HepG2 (cell line): ENCODE data around the gene SATB2. TPM values are rescaled to one million over a fixed set of nuclear protein-coding genes. Genes with fewer than 3 reads are reported as not detected.

Experiments used
- ATAC-seq: fragments of 200-7000 bp; cut with Tn5 transposase; 3 replicates; pipeline ENCODE4 v1.9.1; 2020; ENCODE audit warnings: mild to moderate bottlenecking, moderate library complexity
- BruUV-seq: library from RNA; stranded (reverse); fragments of 400-500 nt; replicated peaks from 2 replicates; lab custom pipeline; 2021; lab: Mats Ljungman, UMichigan
- CTCF ChIA-PET: fragments of 300-600 bp; formaldehyde crosslinking; extraction: SDS; loops from one replicate; lab custom pipeline; 2021; ENCODE audit warnings: low total read pairs, inconsistent platforms, low intra/inter-chr PET ratio; lab: Yijun Ruan, JAX
- POLR2A ChIA-PET: fragments of 350-600 bp; sonication (Branson Sonifier 250); formaldehyde crosslinking; loops from one replicate; lab custom pipeline; 2020; ENCODE audit warnings: antibody characterized with exemption, inconsistent platforms; lab: Yijun Ruan, JAX
- DNase-seq: peaks from one replicate; pipeline ENCODE4 v3.0.0-alpha.2; 2015; ENCODE audit warnings: low spot score
- FAIRE-seq: peaks from 3 replicates; lab custom pipeline; 2011; peaks lifted over from hg19 to GRCh38; lab: Jason Lieb, UNC
- H2AFZ ChIP-seq: one replicate; pipeline ENCODE4 v1.6.1; 2011; ENCODE audit warnings: low read length, inconsistent platforms
- H3K27ac ChIP-seq: fragments of 300-600 bp; 3 replicates; pipeline ENCODE4 v1.8.0; 2011; ENCODE audit warnings: mixed run types, mild to moderate bottlenecking, mixed read lengths, low read length, inconsistent platforms; ENCODE audit not compliant: insufficient read depth; ENCODE audit errors: extremely low read length
- H3K27me3 ChIP-seq, 2 experiments: fragments of 200-600 bp in 1 of 2; 2 replicates in 1 of 2; 3 replicates in 1 of 2; pipeline versions ENCODE4 v1.6.0 to v1.8.0; 2011; ENCODE audit warnings: low read length in 2 of 2, mild to moderate bottlenecking in 2 of 2, moderate library complexity in 2 of 2, inconsistent platforms in 1 of 2; ENCODE audit not compliant: insufficient read depth in 2 of 2, control insufficient read depth in 1 of 2
- H3K36me3 ChIP-seq, 2 experiments: fragments of 200-600 bp in 1 of 2; replicated peaks in 1 of 2; 2 replicates in 1 of 2; 3 replicates in 1 of 2; pipeline versions ENCODE4 v1.5.1 to v1.8.0; 2011; ENCODE audit warnings: low read length in 2 of 2, inconsistent platforms in 1 of 2; ENCODE audit not compliant: insufficient read depth in 2 of 2, control insufficient read depth in 1 of 2
- H3K4me1 ChIP-seq: 2 replicates; pipeline ENCODE4 v1.5.1; 2012; ENCODE audit warnings: low read length, inconsistent platforms; ENCODE audit not compliant: insufficient read depth
- H3K4me2 ChIP-seq: 2 replicates; pipeline ENCODE4 v1.6.0; 2011; ENCODE audit warnings: low read depth, low read length, inconsistent platforms
- H3K4me3 ChIP-seq, 3 experiments: fragments of 200-600 bp in 1 of 3; sonication (generic), shearing (Covaris generic) in 1 of 3; replicated peaks in 1 of 3; 2 replicates each; pipeline ENCODE4 v1.5.1; 2011 to 2016; ENCODE audit warnings: low read length in 3 of 3, inconsistent platforms in 2 of 3, low read depth in 2 of 3, mild to moderate bottlenecking in 2 of 3, control low read depth in 1 of 3, mixed read lengths in 1 of 3; ENCODE audit not compliant: insufficient read depth in 1 of 3
- H3K79me2 ChIP-seq: one replicate; pipeline ENCODE4 v1.6.1; 2011; ENCODE audit warnings: low read length, inconsistent platforms; ENCODE audit not compliant: insufficient read depth
- H3K9ac ChIP-seq: 2 replicates; pipeline ENCODE4 v1.6.0; 2011; ENCODE audit warnings: mild to moderate bottlenecking, low read depth, low read length, inconsistent platforms; ENCODE audit not compliant: insufficient read depth
- H3K9me3 ChIP-seq: 2 replicates; pipeline ENCODE4 v1.5.1; 2012; ENCODE audit warnings: mild to moderate bottlenecking, low read length
- H4K20me1 ChIP-seq: 2 replicates; pipeline ENCODE4 v1.6.0; 2011; ENCODE audit warnings: inconsistent platforms, mild to moderate bottlenecking, low read length, moderate library complexity; ENCODE audit not compliant: insufficient read depth
- AKNA ChIP-seq: sonication (generic); formaldehyde crosslinking; IDR thresholded peaks from 2 replicates; pipeline ENCODE4 v1.4.0; 2020; ENCODE audit warnings: missing genetic modification reagents, borderline replicate concordance
- HOXA9 ChIP-seq: sonication (generic); formaldehyde crosslinking; IDR thresholded peaks from 2 replicates; pipeline ENCODE4 v1.8.1; 2022; ENCODE audit warnings: missing genetic modification reagents, mild to moderate bottlenecking, moderate library complexity, borderline replicate concordance
- NR2C2 ChIP-seq: sonication (generic); formaldehyde crosslinking; IDR thresholded peaks from 2 replicates; pipeline ENCODE4 v1.4.0; 2020; ENCODE audit warnings: missing genetic modification reagents, mild to moderate bottlenecking, moderate library complexity, borderline replicate concordance
- POLR2A ChIP-seq, 2 experiments: IDR thresholded peaks; 2 replicates each; pipeline ENCODE4 v1.6.1; 2011; ENCODE audit warnings: low read depth in 2 of 2, low read length in 2 of 2, mild to moderate bottlenecking in 1 of 2, moderate library complexity in 1 of 2; ENCODE audit not compliant: insufficient read depth in 1 of 2
- SNRNP70 ChIP-seq: fragments of 200-400 bp; formaldehyde crosslinking; IDR thresholded peaks from 2 replicates; pipeline ENCODE4 v1.6.1; 2017; ENCODE audit warnings: mild to moderate bottlenecking, low read depth, low read length, moderate library complexity
- ZBTB2 ChIP-seq: sonication (generic); formaldehyde crosslinking; IDR thresholded peaks from 2 replicates; pipeline ENCODE4 v1.8.0; 2022; ENCODE audit warnings: low read depth, missing genetic modification reagents
- ZNF121 ChIP-seq: sonication (generic); formaldehyde crosslinking; IDR thresholded peaks from 2 replicates; pipeline ENCODE4 v1.5.0; 2020; ENCODE audit warnings: mild to moderate bottlenecking, missing genetic modification reagents
- ZNF260 ChIP-seq: sonication (generic); formaldehyde crosslinking; IDR thresholded peaks from 2 replicates; pipeline ENCODE4 v1.4.0; 2020; ENCODE audit warnings: missing genetic modification reagents, low read depth, mild to moderate bottlenecking, borderline replicate concordance
- ZNF687 ChIP-seq: sonication (generic); formaldehyde crosslinking; IDR thresholded peaks from 2 replicates; pipeline ENCODE4 v1.5.1; 2020; ENCODE audit warnings: mild to moderate bottlenecking, missing genetic modification reagents, moderate library complexity
- ZNF768 ChIP-seq: sonication (generic); formaldehyde crosslinking; IDR thresholded peaks from 2 replicates; pipeline ENCODE4 v1.4.0; 2020; ENCODE audit warnings: missing genetic modification reagents
- ZNF775 ChIP-seq: sonication (generic); formaldehyde crosslinking; IDR thresholded peaks from 2 replicates; pipeline ENCODE4 v1.4.0; 2020; ENCODE audit warnings: missing genetic modification reagents, mild to moderate bottlenecking, moderate library complexity, borderline replicate concordance
- ZSCAN31 ChIP-seq: sonication (generic); formaldehyde crosslinking; IDR thresholded peaks from 2 replicates; pipeline ENCODE4 v1.5.0; 2020; ENCODE audit warnings: low read depth, mild to moderate bottlenecking, missing genetic modification reagents
- WGBS: methylation state at CpG from one replicate; pipeline ENCODE4 v1.1.6; 2017; ENCODE audit warnings: low lambda C conversion rate; 5-methylcytosine and 5-hydroxymethylcytosine counted together
- in situ Hi-C: cut with HindIII; loops from 2 replicates; pipeline ENCODE4 v1.10.0; 2017; ENCODE audit warnings: low pct_unique_long_range_greater_than_20kb; ENCODE audit not compliant: extremely low pct_ligation_motif_present
- intact Hi-C: fragments of 100-400 bp; cut with micrococcal nuclease; formaldehyde crosslinking; loops from one replicate; pipeline ENCODE4 v1.10.0; 2022; ENCODE audit not compliant: unreplicated experiment
- polyA plus RNA-seq, 8 experiments: library from polyadenylated mRNA; depleted of rRNA in 3 of 8; stranded (reverse) in 7 of 8; unstranded in 1 of 8; fragments of >200 nt; fragmentation: Illumina TruSeq in 4 of 8; extraction: Trizol in 4 of 8; gene quantifications; 2 replicates each; pipeline versions ENCODE4 v1.2.1 to v1.2.3, GENCODE V29; 2011 to 2016; ENCODE audit warnings: low read depth in 4 of 8, missing spikeins in 1 of 8, mixed read lengths in 1 of 8; ENCODE audit not compliant: insufficient read depth in 1 of 8
- total RNA-seq, 5 experiments: library from RNA; depleted of rRNA; stranded (reverse); fragments of >200 nt; fragmentation: Illumina TruSeq; extraction: Trizol; gene quantifications; 2 replicates each; pipeline ENCODE4 v1.2.3, GENCODE V29; 2016; ENCODE audit warnings: low read depth in 1 of 5

SATB2 gene
- total and polyA plus RNA-seq, 2 of the 13 experiments (the other 11 are each of a cell fraction or from before 2014, with no cell fraction given), result 2.5 to 5.5 TPM

DNA sequence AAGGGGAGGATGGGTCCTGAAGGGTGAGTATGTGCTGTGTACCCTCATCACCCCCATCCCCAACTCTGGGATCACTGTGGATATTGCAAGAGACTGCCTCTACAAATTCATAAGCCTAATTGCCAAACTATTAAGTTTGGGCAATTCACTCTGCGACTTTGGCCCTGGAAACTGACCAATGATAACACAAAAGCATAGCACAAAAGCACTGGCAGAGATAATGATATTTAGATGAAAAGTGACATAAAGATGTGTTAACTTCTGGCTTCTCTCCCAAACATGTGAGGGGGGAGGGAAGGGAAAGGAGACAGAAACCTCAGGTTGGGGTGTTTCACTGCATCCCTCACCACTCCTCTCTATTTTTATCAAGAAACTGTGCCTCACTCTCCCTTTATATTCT, 150.3 kb downstream of the SATB2 start:
- Histone ChIP-seq H3K36me3 (no peaks in the 10 kb centered on the region), H3K27ac (no peak overlapping the region), H3K4me3 (no peak overlapping the region), H3K9ac (no peak overlapping the region), H4K20me1 (no peaks in the 10 kb centered on the region), H3K4me2 (no peak overlapping the region), H3K79me2 (no peaks in the 10 kb centered on the region), H3K9me3 (no peaks in the 10 kb centered on the region), H2AFZ (no peak overlapping the region), H3K27me3 (no peaks in the 10 kb centered on the region), H3K4me1 (no peaks in the 10 kb centered on the region)
- 67% methylated on average over 1 of the region's 1 CpG for WGBS
- in situ Hi-C loops, result no loop called here
- no peak for TF ChIP-seq POLR2A (IDR thresholded peaks at IDR 0.05; ENCODE audit: insufficient read depth in 1 of 2, low read depth in 2 of 2, low read length in 2 of 2)
- no peak for TF ChIP-seq AKNA (CRISPR knock-in tag)
- TF ChIP-seq HOXA9 (CRISPR knock-in tag), result no peak
- TF ChIP-seq ZNF768 (CRISPR knock-in tag), result no peak
- TF ChIP-seq ZNF121 (CRISPR knock-in tag), result no peak
- no peak for TF ChIP-seq ZNF775 (CRISPR knock-in tag)
- TF ChIP-seq SNRNP70, result no peak
- no peak for TF ChIP-seq ZBTB2 (CRISPR knock-in tag)
- no peak for TF ChIP-seq ZNF260 (CRISPR knock-in tag)
- no peak for TF ChIP-seq NR2C2 (CRISPR knock-in tag)
- no peak for TF ChIP-seq ZSCAN31 (CRISPR knock-in tag)
- no peak for TF ChIP-seq ZNF687 (CRISPR knock-in tag)
- CTCF ChIA-PET, result no interaction called here
- BruUV-seq, result no TSS peak
- no peak for DNase-seq
- intact Hi-C loops, result no loop called here
- POLR2A ChIA-PET, result no interaction called here
- FAIRE-seq, result no peak
- ATAC-seq, result no peak
